ENCODE data around the gene ACACA. TPM values are rescaled to one million over a fixed set of nuclear protein-coding genes. Genes with fewer than 3 reads are reported as not detected.

The ACACA gene
- total and polyA plus RNA-seq, 9 donors, result 10.9 to 104 (median 37.9) TPM

- Histone ChIP-seq H3K4me1 (ENCODE audit: insufficient read depth) (peaks cover 1% of the 10 kb centered on the region), H3K36me3 (no peaks in the 10 kb centered on the region), H3K9me3 (no peaks in the 10 kb centered on the region), H3K4me3 (no peak overlapping the region), H3K27me3 (no peaks in the 10 kb centered on the region), H3K27ac (no peak overlapping the region)
- intact Hi-C loops (cut with DNase I), result no loop called here
- no peak for TF ChIP-seq CTCF (IDR thresholded peaks at IDR 0.05)
- TF ChIP-seq POLR2A (IDR thresholded peaks at IDR 0.05), result no peak
- no peak for TF ChIP-seq EP300 (IDR thresholded peaks at IDR 0.05)
- no peak for DNase-seq
- WGBS, 3 donors, result 54 to 62% (median 60%) methylated on average over 3 of the region's 3 CpGs
Observed at GRCh38 chr17:37130984-37131446, 275.6 kb downstream of the ACACA start.

DNA sequence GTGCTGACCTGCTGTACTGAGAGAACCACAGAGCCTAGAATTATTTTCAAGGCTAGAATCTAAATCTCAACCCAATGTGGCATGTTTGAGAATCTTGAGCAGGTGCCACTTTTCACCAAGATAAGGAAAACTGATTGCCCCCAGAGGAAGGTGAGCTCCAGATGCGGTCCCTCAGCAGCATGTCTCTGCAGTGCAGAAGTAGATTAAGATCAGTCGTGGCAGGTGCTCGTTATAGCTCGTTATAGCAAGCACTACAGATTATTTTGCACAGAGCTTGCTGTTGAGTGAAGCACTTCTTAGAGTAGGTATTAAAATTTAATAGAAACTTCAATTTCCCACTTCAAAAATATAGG lies 281.8 kb downstream of the ACACA start:
- 81 to 88% (median 87%) methylated on average over 4 of the region's 4 CpGs for WGBS, 3 donors
- no peak for TF ChIP-seq CTCF (IDR thresholded peaks at IDR 0.05)
- no peak for TF ChIP-seq EP300 (IDR thresholded peaks at IDR 0.05)
- no peak for TF ChIP-seq POLR2A (IDR thresholded peaks at IDR 0.05)
- Histone ChIP-seq H3K27me3 (no peaks in the 10 kb centered on the region), H3K27ac (no peak overlapping the region), H3K4me3 (no peak overlapping the region), H3K9me3 (no peaks in the 10 kb centered on the region), H3K4me1 (ENCODE audit: insufficient read depth) (no peaks in the 10 kb centered on the region), H3K36me3 (no peaks in the 10 kb centered on the region)
- intact Hi-C loops (cut with DNase I), result no loop called here
- no peak for DNase-seq

GRCh38 chr17:37123941-37124820 lies 282.5 kb downstream of the ACACA start:
- DNase-seq, result no peak
- Histone ChIP-seq H3K4me1 (ENCODE audit: insufficient read depth) (no peaks in the 10 kb centered on the region), H3K27me3 (no peaks in the 10 kb centered on the region), H3K27ac (no peak overlapping the region), H3K4me3 (no peak overlapping the region), H3K36me3 (no peaks in the 10 kb centered on the region), H3K9me3 (no peaks in the 10 kb centered on the region)
- 61 to 75% (median 73%) methylated on average over 7 of the region's 7 CpGs for WGBS, 3 donors
- intact Hi-C loops (cut with DNase I), result no loop called here
- TF ChIP-seq EP300 (IDR thresholded peaks at IDR 0.05) (no peak), CTCF (IDR thresholded peaks at IDR 0.05) (no peak), POLR2A (IDR thresholded peaks at IDR 0.05) (no peak)

GRCh38 chr17:37123386-37123785 lies 283.2 kb downstream of the ACACA start:
- H3K4me1 ChIP-seq (ENCODE audit: insufficient read depth), result peaks cover 2% of the 10 kb centered on the region
- intact Hi-C loops (cut with DNase I), result no loop called here
- H3K9me3 ChIP-seq, result no peaks in the 10 kb centered on the region
- no peak for DNase-seq
- WGBS, 3 donors, result 72 to 86% (median 80%) methylated on average over 1 of the region's 1 CpG
- H3K4me3 ChIP-seq, result no peak overlapping the region
- no peaks in the 10 kb centered on the region for H3K27me3 ChIP-seq
- no peak overlapping the region for H3K27ac ChIP-seq
- TF ChIP-seq EP300 (IDR thresholded peaks at IDR 0.05) (no peak), CTCF (IDR thresholded peaks at IDR 0.05) (no peak), POLR2A (IDR thresholded peaks at IDR 0.05) (no peak)
- H3K36me3 ChIP-seq, result no peaks in the 10 kb centered on the region

Measured in ovary (tissue), 9 donors.